Stomach (tissue), 4 donors: Measurements from ENCODE around the gene CLASRP.

Source experiments
- EP300 ChIP-seq: sonication (generic); formaldehyde crosslinking; IDR thresholded peaks from one replicate; pipeline ENCODE4 v1.6.1; 2017; ENCODE audit warnings: antibody characterized with exemption
- POLR2A ChIP-seq, 4 donors: fragments of 450-650 bp; IDR thresholded peaks; one replicate each; pipeline ENCODE4 v1.6.1; 2016; ENCODE audit warnings: antibody characterized with exemption in 4 of 4, control low read depth in 2 of 4, mild to moderate bottlenecking in 1 of 4, moderate library complexity in 1 of 4
- POLR2AphosphoS5 ChIP-seq, 3 donors: sonication (generic); formaldehyde crosslinking; IDR thresholded peaks; one replicate each; pipeline ENCODE4 v1.6.1; 2016; ENCODE audit warnings: antibody characterized with exemption in 3 of 3
- TF ChIP-seq, protein P1 (sequence below), 7 experiments: fragments of 450-650 bp in 4 of 7; fragments of 200-600 bp in 3 of 7; sonication (generic) in 3 of 7; IDR thresholded peaks; one replicate each; pipeline ENCODE4 v1.5.1; 2016 to 2019; ENCODE audit warnings: antibody characterized with exemption in 7 of 7, control low read depth in 2 of 7, mild to moderate bottlenecking in 1 of 7

- TF ChIP-seq, protein P1, sequence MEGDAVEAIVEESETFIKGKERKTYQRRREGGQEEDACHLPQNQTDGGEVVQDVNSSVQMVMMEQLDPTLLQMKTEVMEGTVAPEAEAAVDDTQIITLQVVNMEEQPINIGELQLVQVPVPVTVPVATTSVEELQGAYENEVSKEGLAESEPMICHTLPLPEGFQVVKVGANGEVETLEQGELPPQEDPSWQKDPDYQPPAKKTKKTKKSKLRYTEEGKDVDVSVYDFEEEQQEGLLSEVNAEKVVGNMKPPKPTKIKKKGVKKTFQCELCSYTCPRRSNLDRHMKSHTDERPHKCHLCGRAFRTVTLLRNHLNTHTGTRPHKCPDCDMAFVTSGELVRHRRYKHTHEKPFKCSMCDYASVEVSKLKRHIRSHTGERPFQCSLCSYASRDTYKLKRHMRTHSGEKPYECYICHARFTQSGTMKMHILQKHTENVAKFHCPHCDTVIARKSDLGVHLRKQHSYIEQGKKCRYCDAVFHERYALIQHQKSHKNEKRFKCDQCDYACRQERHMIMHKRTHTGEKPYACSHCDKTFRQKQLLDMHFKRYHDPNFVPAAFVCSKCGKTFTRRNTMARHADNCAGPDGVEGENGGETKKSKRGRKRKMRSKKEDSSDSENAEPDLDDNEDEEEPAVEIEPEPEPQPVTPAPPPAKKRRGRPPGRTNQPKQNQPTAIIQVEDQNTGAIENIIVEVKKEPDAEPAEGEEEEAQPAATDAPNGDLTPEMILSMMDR (IDR thresholded peaks at IDR 0.05), result no peak
- TF ChIP-seq EP300, result no peak
- TF ChIP-seq POLR2A (IDR thresholded peaks at IDR 0.05), result no peak
- TF ChIP-seq POLR2AphosphoS5 (IDR thresholded peaks at IDR 0.05), result no peak
These were observed 1.4 kb downstream of the CLASRP start for GRCh38 chr19:45040059-45040771.
